Inflammatory macrophage (primary cell): ENCODE data around the gene AKAP10.
"Not testable (repeated sequence)": the region's sequence is repeated elsewhere in the genome, so short reads cannot be mapped to it uniquely, and the experiment has no call there.

Experiments
- DNase-seq, 2 donors: peaks; one replicate each; pipeline ENCODE4 v3.0.0-alpha.2; 2020 to 2022
- total RNA-seq, 18 experiments: gene quantifications; one replicate each; lab custom pipeline; 2026; ENCODE audit warnings: mixed read lengths in 6 of 18, inconsistent platforms in 2 of 18; lab: John Stamatoyannopoulos, UW

The AKAP10 gene
- total RNA-seq = 31.9 to 78.0 (median 56.8) reads per million in 18 experiments

GRCh38 chr17:19977293-19978208, at the start of gene AKAP10:
Gene AKAP10 (minus strand): TSS chr17:19977828. CDS start chr17:19977679, 149 bp downstream.
- peak; percentile 92 to 93 for DNase-seq

- peak; percentile 10 to 56 for DNase-seq
Measured at GRCh38 chr17:20026960-20027359, 49.3 kb upstream of the AKAP10 start.

GRCh38 chr17:20022701-20023100, 45.1 kb upstream of the AKAP10 start:
- no peak for DNase-seq

- not testable (repeated sequence) for DNase-seq
Measured at GRCh38 chr17:20016475-20016992, 38.9 kb upstream of the AKAP10 start.

GRCh38 chr17:20012017-20012536, 34.4 kb upstream of the AKAP10 start:
- no peak for DNase-seq

GRCh38 chr17:20010936-20011335, 33.3 kb upstream of the AKAP10 start:
- no peak for DNase-seq

GRCh38 chr17:20010099-20010863, 32.7 kb upstream of the AKAP10 start:
- peak; percentile 48 to 61 for DNase-seq

GRCh38 chr17:20009302-20010098, 31.9 kb upstream of the AKAP10 start, which contains the start of gene SPECC1:
Gene SPECC1 (plus strand): TSS chr17:20009359. CDS start chr17:20096652, 87,293 bp downstream.
- DNase-seq = peak; percentile 69 to 79

- no peak for DNase-seq
Measured at GRCh38 chr17:20009052-20009301, 31.3 kb upstream of the AKAP10 start.

GRCh38 chr17:20008242-20009051, 30.8 kb upstream of the AKAP10 start:
- DNase-seq = no peak

- DNase-seq = peak; percentile 14 to 94
Measured at GRCh38 chr17:19996502-19996901, 18.9 kb upstream of the AKAP10 start.

GRCh38 chr17:19996086-19996485, 18.5 kb upstream of the AKAP10 start:
- DNase-seq = peak in 1 of 2 donors; percentile 8

GRCh38 chr17:19992803-19993713, 15.4 kb upstream of the AKAP10 start:
- DNase-seq = peak; percentile 84 to 89

GRCh38 chr17:19991252-19991885, 13.7 kb upstream of the AKAP10 start:
- no peak for DNase-seq

- DNase-seq = peak in 1 of 2 donors; percentile 7
Measured at GRCh38 chr17:19987897-19988296, 10.3 kb upstream of the AKAP10 start.

GRCh38 chr17:19986941-19987861, 9.6 kb upstream of the AKAP10 start:
- no peak for DNase-seq

- peak; percentile 69 to 76 for DNase-seq
Measured at GRCh38 chr17:19979917-19980770, 2.5 kb upstream of the AKAP10 start.
